Endothelial cell of umbilical vein (primary cell): ENCODE measurements around the gene HNRNPC. TPM values are rescaled to one million over a fixed set of nuclear protein-coding genes. Genes with fewer than 3 reads are reported as not detected.

Source experiments
- BruUV-seq: library from RNA; stranded (reverse); fragments of 400-500 nt; replicated peaks from 2 replicates; lab custom pipeline; 2021; lab: Mats Ljungman, UMichigan
- CTCF ChIA-PET: fragments of 300-600, 350-600 bp; sonication (Branson Sonifier 250); formaldehyde crosslinking; loops from one replicate; lab custom pipeline; 2021; ENCODE audit warnings: antibody characterized with exemption, inconsistent platforms; lab: Charles Lee
- POLR2A ChIA-PET: fragments of 300-600, 350-600 bp; sonication (Branson Sonifier 250); formaldehyde crosslinking; loops from one replicate; lab custom pipeline; 2021; ENCODE audit warnings: antibody characterized with exemption, inconsistent platforms; lab: Charles Lee
- DNase-seq: peaks from one replicate; pipeline ENCODE4 v3.0.0-alpha.2; 2011; ENCODE audit warnings: low read depth, low spot score
- FAIRE-seq: peaks from 2 replicates; lab custom pipeline; 2011; peaks lifted over from hg19 to GRCh38; lab: Jason Lieb, UNC
- H2AFZ ChIP-seq: 2 replicates; pipeline ENCODE4 v1.6.0; 2012; ENCODE audit warnings: low read depth, low read length, control low read depth, inconsistent platforms
- H3K27ac ChIP-seq: 2 replicates; pipeline ENCODE4 v1.5.1; 2011; ENCODE audit warnings: low read depth, mild to moderate bottlenecking, control low read depth, low read length, moderate library complexity; ENCODE audit not compliant: insufficient read depth
- H3K27me3 ChIP-seq, 2 experiments: 2 replicates each; pipeline versions ENCODE4 v1.6.0 to v1.6.1; 2011; ENCODE audit warnings: low read length in 2 of 2, mixed read lengths in 1 of 2; ENCODE audit not compliant: control insufficient read depth in 2 of 2, insufficient read depth in 2 of 2
- H3K36me3 ChIP-seq, 2 experiments: 2 replicates in 1 of 2; 3 replicates in 1 of 2; pipeline ENCODE4 v1.5.1; 2011; ENCODE audit warnings: low read length in 2 of 2, mild to moderate bottlenecking in 1 of 2, moderate library complexity in 1 of 2; ENCODE audit not compliant: control insufficient read depth in 2 of 2, insufficient read depth in 2 of 2; ENCODE audit errors: extremely low read depth in 1 of 2
- H3K4me1 ChIP-seq: 3 replicates; pipeline ENCODE4 v1.5.1; 2011; ENCODE audit warnings: mild to moderate bottlenecking, low read length; ENCODE audit not compliant: control insufficient read depth, insufficient read depth; ENCODE audit errors: extremely low read depth
- H3K4me2 ChIP-seq: 2 replicates; pipeline ENCODE4 v1.6.1; 2011; ENCODE audit warnings: low read length, control low read depth, mixed read lengths; ENCODE audit not compliant: insufficient read depth
- H3K4me3 ChIP-seq, 3 experiments: fragments of 200-600 bp in 1 of 3; sonication (generic), shearing (Covaris generic) in 1 of 3; replicated peaks in 1 of 3; 2 replicates each; pipeline ENCODE4 v1.5.1; 2011 to 2016; ENCODE audit warnings: control low read depth in 3 of 3, low read length in 3 of 3, mild to moderate bottlenecking in 2 of 3, inconsistent platforms in 1 of 3, low read depth in 1 of 3, moderate library complexity in 1 of 3; ENCODE audit not compliant: insufficient read depth in 1 of 3
- H3K79me2 ChIP-seq: 2 replicates; pipeline ENCODE4 v1.6.0; 2012; ENCODE audit warnings: low read length, inconsistent platforms; ENCODE audit not compliant: control insufficient read depth, insufficient read depth
- H3K9ac ChIP-seq: replicated peaks from 2 replicates; pipeline ENCODE3; 2011; ENCODE audit warnings: low read length, control low read depth; ENCODE audit not compliant: insufficient read depth; ENCODE audit errors: extremely low read depth
- H3K9me1 ChIP-seq: replicated peaks from 3 replicates; pipeline ENCODE4 v1.6.0; 2011; ENCODE audit warnings: mild to moderate bottlenecking, low read length; ENCODE audit not compliant: control insufficient read depth, insufficient read depth; ENCODE audit errors: extremely low read depth
- H3K9me3 ChIP-seq: replicated peaks from 2 replicates; pipeline ENCODE4 v1.5.1; 2012; ENCODE audit warnings: low read length, inconsistent platforms; ENCODE audit not compliant: control insufficient read depth, insufficient read depth
- H4K20me1 ChIP-seq: replicated peaks from 2 replicates; pipeline ENCODE3; 2011; ENCODE audit warnings: mild to moderate bottlenecking, low read length; ENCODE audit not compliant: control insufficient read depth, insufficient read depth; ENCODE audit errors: extremely low read depth
- CTCF ChIP-seq, 2 donors: IDR thresholded peaks; 1 replicate in 1 of 2; 2 replicates in 1 of 2; pipeline ENCODE4 v1.5.1; 2011; ENCODE audit warnings: low read length in 2 of 2, mild to moderate bottlenecking in 2 of 2, moderate library complexity in 2 of 2, control low read depth in 1 of 2, inconsistent platforms in 1 of 2, low read depth in 1 of 2; ENCODE audit not compliant: insufficient read depth in 1 of 2; ENCODE audit errors: extremely low read depth in 1 of 2
- EZH2 ChIP-seq: IDR thresholded peaks from 2 replicates; pipeline ENCODE4 v1.6.1; 2012; ENCODE audit warnings: borderline replicate concordance, low read depth, mild to moderate bottlenecking, moderate library complexity, low read length, inconsistent platforms; ENCODE audit not compliant: severe bottlenecking
- FOS ChIP-seq: IDR thresholded peaks from 2 replicates; pipeline ENCODE4 v1.6.1; 2011; ENCODE audit warnings: mild to moderate bottlenecking, low read length, moderate library complexity, borderline replicate concordance; ENCODE audit not compliant: insufficient read depth
- GATA2 ChIP-seq: IDR thresholded peaks from 2 replicates; pipeline ENCODE4 v1.7.0; 2011; ENCODE audit warnings: low read depth, mild to moderate bottlenecking, moderate library complexity, mixed read lengths, low read length; ENCODE audit not compliant: insufficient read length, insufficient read depth
- JUN ChIP-seq: IDR thresholded peaks from 2 replicates; pipeline ENCODE4 v1.6.1; 2011; ENCODE audit warnings: borderline replicate concordance, low read depth; ENCODE audit not compliant: insufficient read length, insufficient read depth
- MAX ChIP-seq: IDR thresholded peaks from 2 replicates; pipeline ENCODE4 v1.6.1; 2011; ENCODE audit not compliant: insufficient read depth, insufficient read length
- MYC ChIP-seq: IDR thresholded peaks from one replicate; pipeline ENCODE4 v1.6.1; 2011; ENCODE audit warnings: mild to moderate bottlenecking, low read depth, low read length
- POLR2A ChIP-seq: IDR thresholded peaks from 2 replicates; pipeline ENCODE4 v1.6.1; 2012; ENCODE audit warnings: low read depth, mild to moderate bottlenecking, control low read depth, low read length
- POLR2AphosphoS5 ChIP-seq: IDR thresholded peaks from 2 replicates; pipeline ENCODE4 v1.6.1; 2012; ENCODE audit warnings: low read depth, mild to moderate bottlenecking, control low read depth, low read length, moderate library complexity; ENCODE audit not compliant: insufficient read depth
- dilution Hi-C: fragments of 300-500 bp; cut with MboI; formaldehyde crosslinking; loops from one replicate; pipeline ENCODE4 v1.15.0; 2019; ENCODE audit warnings: low sequenced_read_pairs; ENCODE audit not compliant: extremely low pct_ligation_motif_present
- intact Hi-C: fragments of 100-400 bp; cut with micrococcal nuclease; formaldehyde crosslinking; loops from one replicate; pipeline ENCODE4 v1.10.0; 2022
- polyA plus RNA-seq, 4 experiments: library from polyadenylated mRNA; depleted of rRNA in 3 of 4; stranded (reverse) in 3 of 4; unstranded in 1 of 4; fragments of >200 nt; gene quantifications; 2 replicates each; pipeline versions ENCODE4 v1.2.1 to v1.2.3, GENCODE V29; 2011 to 2012; ENCODE audit warnings: missing spikeins in 1 of 4
- total RNA-seq: library from RNA; stranded (reverse); gene quantifications from 2 replicates; pipeline ENCODE4 v1.2.3, GENCODE V29; 2021

Gene HNRNPC
- total and polyA plus RNA-seq, 2 donors (not counting 3 experiments of a cell fraction or from before 2014, with no cell fraction given) = 531 to 674 TPM

GRCh38 chr14:21199611-21200560 is 69.4 kb downstream of the HNRNPC start:
- TF ChIP-seq MYC (no peak), FOS (no peak), POLR2A (peak; percentile 45)
- Histone ChIP-seq H3K9me1 (no peaks in the 10 kb centered on the region), H3K4me2 (no peak overlapping the region), H3K36me3 (peaks cover 5 to 7% of the 10 kb centered on the region in 2 experiments), H3K4me1 (no peaks in the 10 kb centered on the region), H3K9ac (no peak overlapping the region), H2AFZ (no peak overlapping the region), H3K27me3 (peaks cover 1 to 2% of the 10 kb centered on the region in 2 experiments), H3K4me3 (no peak overlapping the region), H4K20me1 (no peaks in the 10 kb centered on the region), H3K79me2 (no peaks in the 10 kb centered on the region), H3K27ac (no peak overlapping the region), H3K9me3 (no peaks in the 10 kb centered on the region)
- no TSS peak for BruUV-seq
- POLR2A ChIA-PET = no interaction called here
- CTCF ChIA-PET = no interaction called here
- dilution Hi-C loops (no loop called here), intact Hi-C loops (no loop called here)
- FAIRE-seq (no peak), DNase-seq (no peak)

- Histone ChIP-seq H3K9me3 (no peaks in the 10 kb centered on the region), H3K9me1 (no peaks in the 10 kb centered on the region), H3K4me3 (no peak overlapping the region), H3K36me3 (no peaks in the 10 kb centered on the region), H3K9ac (no peak overlapping the region), H2AFZ (no peak overlapping the region), H4K20me1 (no peaks in the 10 kb centered on the region), H3K27ac (no peak overlapping the region), H3K27me3 (peaks cover 3 to 6% of the 10 kb centered on the region in 2 experiments), H3K4me1 (no peaks in the 10 kb centered on the region), H3K79me2 (no peaks in the 10 kb centered on the region), H3K4me2 (no peak overlapping the region)
- TF ChIP-seq POLR2A (no peak), FOS (no peak), MYC (no peak), POLR2AphosphoS5 (no peak), JUN (no peak), GATA2 (no peak), MAX (no peak), CTCF (IDR thresholded peaks at IDR 0.05; ENCODE audit: extremely low read depth in 1 of 2, insufficient read depth in 1 of 2, low read depth in 1 of 2, low read length in 2 of 2) (no peak), EZH2 (no peak)
- POLR2A ChIA-PET = interaction anchor here (0.6 kb wide), 1 partner anchor 21 kb away, joined by 6 read pairs; no protein-coding TSS in a partner anchor
- FAIRE-seq (no peak), DNase-seq (no peak)
- CTCF ChIA-PET = no interaction called here
- TSS peak; percentile 5 for BruUV-seq
- dilution Hi-C loops = no loop called here
- intact Hi-C loops = no loop called here
Measured at GRCh38 chr14:21197418-21198205, 71.6 kb downstream of the HNRNPC start.
